Nucleus accumbens (tissue), 56 donors: ENCODE results near the gene AKR7A2.
A peak's percentile ranks its signal among the peaks of the same experiment; 100 is the strongest.
"Not testable (repeated sequence)": the region's sequence is repeated elsewhere in the genome, so short reads cannot be mapped to it uniquely, and the experiment has no call there.

Experiments
- DNase-seq, 56 donors: peaks; one replicate each; lab custom pipeline; 2025; lab: John Stamatoyannopoulos, UW

AKR7A2 gene

DNA sequence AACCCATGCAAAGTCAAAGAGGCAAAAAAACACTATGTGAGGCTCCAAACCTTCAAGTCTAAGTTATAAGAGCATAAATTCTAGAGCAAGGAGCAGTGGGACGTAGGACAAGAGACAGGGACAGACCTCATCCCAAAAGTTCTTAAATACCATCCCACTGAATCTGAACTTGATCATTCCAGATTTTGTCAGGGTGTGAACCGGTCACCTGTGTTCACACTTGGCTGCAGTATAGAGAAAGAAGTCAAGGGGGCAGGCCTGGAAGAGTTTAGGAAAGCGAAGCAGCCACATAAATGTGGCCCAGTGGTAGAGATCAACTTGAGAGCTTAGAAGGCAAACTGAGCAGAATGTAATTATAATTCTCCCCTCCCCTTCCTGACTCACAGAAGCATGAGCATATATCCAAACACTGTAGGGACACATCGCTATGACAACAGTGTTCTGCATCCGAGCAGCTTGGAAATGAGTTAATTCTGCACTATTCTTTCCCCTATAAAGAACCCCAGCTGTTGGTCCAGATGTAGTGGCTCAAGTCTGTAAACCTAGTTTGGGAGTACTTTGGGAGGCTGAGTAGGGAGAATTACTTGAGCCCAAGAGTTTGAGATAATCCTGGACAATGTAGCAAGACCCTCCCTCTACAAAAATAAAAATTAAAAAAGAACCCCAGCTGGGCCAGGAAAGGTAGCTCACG lies 2.7 kb downstream of the AKR7A2 start:
- no peak for DNase-seq

DNA sequence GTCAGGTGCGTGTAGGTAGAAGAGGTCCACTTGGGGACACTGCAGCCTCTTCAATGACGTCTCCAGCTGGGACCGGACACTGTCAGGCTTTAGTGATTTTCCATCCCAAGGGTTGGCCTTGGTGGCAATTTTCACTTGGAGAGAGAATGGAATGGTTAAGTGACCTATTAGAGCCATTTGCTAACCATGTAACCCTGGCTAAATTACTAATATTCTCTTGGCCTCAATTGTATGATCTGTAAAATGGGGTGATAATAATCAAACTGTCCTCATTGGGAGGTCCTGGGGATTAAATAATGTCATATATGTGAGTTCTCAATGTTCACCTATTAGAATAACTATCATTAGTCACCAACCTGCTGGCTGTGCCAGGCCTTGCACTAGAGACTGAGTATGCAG lies 3.4 kb downstream of the AKR7A2 start:
- DNase-seq: no peak

DNA sequence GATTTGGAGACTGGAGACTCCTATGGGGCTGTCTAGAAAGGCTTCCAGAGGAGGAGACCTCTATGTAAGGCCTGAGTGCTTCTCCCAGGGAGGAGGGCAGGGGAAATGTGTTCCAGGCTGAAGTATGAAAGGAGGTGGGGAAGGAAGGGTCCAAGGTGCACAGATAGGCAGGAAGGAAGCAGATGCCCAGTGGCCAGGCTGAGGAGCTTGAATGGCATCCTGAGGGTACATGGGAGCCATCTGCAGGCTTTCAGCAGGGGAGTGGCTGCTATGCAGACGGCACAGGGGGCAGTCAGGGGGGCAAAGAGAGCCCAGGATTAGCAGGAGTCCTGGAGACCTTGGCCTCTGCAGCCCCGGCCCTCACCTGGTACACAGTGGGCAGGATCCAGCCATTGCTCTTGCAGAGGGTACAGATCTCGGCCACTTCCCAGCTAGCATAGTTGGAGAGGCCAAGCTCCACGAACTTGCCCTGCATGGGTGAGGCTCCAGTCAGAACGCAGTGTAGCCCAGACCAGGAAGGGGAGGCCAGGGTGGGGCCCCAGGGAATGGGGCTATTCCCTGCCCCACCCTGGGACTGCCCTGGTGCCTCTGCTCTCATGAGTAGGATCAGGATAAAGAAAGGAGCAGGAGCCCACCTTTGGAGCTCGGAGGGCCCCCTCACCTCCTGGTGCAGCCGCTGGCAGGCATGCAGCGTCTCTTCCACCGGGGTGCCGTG lies 4.0 kb downstream of the AKR7A2 start:
- no peak for DNase-seq

DNA sequence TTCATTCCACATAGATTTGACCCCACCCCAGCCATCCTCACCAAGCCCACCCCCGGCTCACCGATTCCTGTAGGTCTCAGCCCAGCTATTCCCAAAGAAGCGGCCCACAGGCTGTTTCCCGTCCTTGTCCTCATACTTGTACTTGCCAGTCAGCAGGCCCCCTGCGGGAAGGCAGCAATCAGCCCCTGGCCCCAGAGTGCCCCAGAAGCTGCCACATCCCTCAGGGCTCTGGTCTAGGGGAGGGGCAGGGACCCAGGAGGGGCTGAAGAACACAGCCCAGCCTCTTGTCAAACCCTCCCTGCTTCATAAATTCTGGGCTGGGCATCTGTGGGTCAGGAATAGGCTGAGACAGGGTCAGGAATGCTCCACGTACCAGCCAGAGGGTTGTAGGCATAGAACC lies 5.0 kb downstream of the AKR7A2 start:
- DNase-seq: no peak

DNA sequence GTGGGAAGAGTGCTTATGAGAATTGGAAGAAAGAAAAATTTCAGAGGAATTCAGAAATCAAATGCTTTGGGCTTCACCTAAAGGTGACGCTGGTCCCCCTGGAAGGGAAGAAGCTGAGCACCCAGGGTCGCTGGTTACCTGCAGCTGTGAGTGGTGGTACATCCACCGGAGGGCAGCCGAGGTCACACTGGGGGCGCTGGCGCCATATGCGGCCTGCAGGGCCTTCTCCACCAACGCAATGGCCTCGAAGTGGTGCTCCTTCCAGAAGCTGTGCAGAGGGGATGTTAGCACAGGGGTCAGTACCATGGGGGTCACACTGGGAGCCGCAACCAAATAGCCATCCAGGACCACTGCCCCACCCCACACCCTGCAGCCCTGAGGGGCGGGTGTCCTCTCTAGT lies 6.1 kb downstream of the AKR7A2 start:
- DNase-seq: no peak

DNA sequence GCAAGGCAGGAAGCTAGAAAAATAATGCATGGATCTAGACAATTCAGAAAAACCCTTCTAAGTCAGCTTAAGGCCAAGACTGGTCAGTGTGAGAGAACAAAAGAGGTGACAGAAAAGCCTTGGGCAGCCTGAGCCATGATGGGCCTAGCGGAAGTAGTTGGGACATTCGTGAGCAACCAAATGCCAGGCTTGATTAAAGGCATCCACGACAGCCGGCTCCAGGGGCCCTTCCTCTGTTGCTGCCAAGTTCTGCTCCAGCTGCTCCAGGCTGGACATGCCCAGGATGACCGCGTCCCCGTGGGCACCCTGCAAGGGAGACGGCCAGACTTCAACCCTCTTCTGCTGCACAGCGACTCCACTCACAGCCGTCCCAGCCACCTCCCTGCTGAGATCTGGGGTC lies 7.9 kb downstream of the AKR7A2 start:
- not testable (repeated sequence) for DNase-seq

DNA sequence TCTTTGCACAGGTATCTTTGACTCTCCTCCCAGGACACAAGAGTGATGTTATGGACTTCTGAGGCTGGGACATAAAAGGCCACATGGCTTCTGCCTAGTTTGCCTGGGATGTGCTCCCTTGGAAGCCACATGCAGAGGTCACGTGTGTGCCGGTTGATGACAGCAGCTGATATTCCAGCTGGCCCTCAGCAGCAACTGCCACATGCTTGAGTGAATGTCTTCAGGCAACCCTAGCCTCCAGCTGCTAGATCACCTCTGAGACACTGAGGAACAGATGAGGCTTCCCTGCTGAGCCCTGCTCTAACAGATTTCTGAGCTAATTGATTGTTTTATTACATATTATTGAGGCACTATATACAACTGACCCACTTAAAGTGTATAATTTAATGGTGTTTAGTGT lies 11.7 kb downstream of the AKR7A2 start:
- DNase-seq: no peak

DNA sequence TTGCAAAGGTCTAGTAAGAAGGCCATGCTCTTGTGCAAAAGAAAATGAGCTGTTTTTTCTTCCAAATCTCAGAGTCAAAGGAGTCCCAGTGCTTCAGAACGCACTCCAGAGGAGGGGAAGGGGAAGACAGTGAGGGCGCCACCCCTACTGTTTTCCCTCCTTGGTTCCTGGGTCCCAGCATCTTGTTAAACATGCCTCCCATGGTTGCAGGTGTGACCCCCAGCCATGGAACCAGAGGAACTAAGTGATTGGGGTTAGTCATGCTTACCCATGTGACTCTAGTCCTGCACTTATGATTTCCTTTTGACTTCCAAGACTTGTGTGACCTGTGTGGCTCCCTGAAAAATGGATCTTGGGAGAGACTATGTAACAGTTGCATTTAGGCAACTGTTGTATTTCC lies 17.3 kb downstream of the AKR7A2 start:
- no peak for DNase-seq

DNA sequence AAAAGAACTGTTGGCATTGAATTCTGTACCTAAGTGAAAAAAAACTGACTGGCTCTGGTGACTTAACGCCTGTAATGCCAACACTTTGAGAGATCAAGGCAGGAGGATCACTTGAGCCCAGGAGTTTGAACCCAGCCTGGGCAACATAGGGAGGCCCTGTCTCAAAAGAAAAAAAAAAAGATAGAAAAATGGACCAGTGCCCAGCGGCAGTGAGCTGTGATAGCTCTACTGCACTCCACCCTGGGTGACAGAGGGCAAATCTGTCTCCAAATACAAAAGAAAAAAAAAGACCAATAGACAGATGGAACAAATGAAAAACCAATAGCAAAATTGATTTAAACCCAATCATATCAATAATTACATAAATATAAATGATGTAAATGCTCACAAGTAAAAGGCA lies 22.7 kb downstream of the AKR7A2 start:
- no peak for DNase-seq

DNA sequence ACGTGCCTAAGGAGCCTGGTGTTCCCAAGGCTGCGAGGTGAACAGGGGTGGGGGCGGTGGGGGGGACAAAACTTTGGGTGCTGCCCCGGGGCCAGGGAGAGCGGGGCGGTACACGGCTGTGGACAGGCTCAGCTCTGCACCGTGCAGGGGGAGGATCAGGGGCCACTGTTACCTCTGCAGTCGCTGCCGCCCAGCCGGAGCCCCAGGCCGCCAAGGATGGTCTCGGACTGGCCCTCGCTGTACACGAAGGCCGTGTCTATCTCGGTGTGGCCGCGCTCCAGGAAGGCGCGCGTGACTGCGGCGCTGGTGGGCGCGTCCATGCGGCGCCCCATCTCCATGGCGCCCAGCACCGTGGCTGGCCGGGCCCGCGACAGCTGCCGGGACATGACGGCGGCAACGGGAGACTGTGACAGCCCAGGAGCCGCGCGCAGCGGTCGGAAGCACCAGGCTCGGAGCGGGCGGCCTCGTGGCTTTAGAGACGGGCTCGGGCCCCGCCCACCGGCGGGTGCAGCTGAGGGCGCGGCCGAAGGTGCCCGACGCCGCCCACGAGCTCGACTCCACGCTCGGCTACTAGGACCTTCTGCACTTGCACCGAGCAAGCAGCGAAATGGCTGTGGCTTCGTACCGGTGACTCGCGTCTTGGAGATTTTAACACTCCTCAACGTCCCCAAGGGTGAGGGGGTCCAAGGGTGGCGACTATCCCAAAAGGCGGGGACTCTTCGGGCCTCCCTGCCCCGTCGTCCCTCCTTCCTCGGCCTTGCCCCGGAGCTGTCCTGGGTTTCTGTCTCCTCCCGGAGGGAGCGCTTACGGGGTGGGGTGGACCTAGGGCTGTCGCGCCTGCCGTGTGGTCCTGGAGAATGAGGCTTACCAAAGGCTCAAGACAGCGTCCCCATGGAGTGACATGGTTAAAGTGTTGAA lies 23.4 kb downstream of the AKR7A2 start, which contains the start of gene AKR7A3:
TSS of gene AKR7A3 (minus strand) at position 447 of the 918 bp plus-strand sequence. CDS start at position 386, 61 bp downstream.
- DNase-seq: peak in 30 of 56 donors; percentile 5 to 59 (median 26)

DNA sequence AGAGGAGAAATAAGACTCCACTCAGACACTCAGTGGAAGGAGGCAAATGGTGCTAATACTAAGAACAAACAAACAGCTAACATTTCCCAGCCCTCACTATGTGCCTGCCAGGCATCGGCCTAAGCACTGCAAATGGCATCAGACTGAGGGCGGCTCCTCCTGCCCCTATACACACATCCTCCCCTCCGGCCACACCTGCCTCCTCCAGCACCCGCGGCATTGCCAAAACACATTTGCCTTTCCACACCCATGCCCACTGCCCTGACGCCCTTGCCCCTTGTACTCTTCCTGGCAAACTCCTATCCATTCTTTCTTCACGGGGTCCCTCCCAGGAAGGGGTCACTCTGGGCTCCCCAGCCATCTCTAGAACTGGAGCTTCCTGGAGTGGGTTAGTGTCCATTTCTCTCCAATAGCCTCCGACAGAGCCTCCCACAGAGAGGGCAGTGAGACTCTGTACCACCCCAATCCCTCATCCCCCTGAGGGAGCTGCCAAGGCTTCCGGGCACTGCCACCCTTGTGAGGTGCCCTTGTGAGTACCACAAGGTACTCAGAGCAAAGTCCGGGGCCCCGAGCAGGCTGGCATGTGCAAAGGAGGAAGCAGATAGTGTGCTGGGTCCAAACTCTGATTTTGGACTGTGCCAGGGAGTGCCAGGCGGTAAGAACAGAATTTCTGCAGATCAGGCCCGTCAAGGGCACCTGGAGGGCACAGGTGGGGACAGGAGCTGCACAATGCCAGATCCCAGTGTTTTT lies 24.3 kb downstream of the AKR7A2 start:
- DNase-seq: no peak

DNA sequence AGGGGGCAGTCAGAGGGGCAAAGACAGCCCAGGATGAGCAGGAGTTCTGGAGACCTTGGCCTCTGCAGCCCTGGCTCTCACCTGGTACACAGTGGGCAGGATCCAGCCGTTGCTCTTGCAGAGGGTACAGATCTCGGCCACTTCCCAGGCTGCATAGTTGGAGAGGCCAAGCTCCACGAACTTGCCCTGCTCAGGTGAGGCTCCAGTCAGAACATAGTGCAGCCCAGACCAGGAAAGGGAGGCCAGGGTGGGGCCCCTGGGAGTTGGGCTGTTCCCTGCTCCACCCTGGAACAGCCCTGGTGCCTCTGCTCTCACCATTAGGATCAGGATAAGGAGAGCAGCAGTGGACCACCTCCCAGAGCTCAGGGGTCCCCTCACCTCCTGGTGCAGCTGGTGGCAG lies 26.1 kb downstream of the AKR7A2 start:
- not testable (repeated sequence) for DNase-seq

DNA sequence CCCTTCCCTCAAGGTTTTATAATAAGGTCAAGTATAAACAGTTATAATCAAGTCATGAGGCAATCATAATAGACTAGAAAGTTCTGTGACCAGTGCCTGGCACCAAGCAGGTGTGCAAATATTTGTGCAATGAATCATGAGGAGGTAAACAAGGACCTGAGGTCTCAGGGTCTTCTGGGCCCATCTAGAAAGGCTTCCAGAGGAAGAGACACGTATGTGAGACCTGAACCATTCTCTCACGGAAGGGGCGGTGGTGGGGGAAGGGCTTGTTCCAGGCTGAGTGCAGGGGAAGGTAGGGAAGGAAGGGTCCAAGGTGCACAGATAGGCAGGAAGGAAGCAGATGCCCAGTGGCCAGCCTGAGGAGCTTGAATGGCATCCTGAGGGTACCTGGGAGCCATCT lies 26.6 kb downstream of the AKR7A2 start:
- DNase-seq: not testable (repeated sequence)

DNA sequence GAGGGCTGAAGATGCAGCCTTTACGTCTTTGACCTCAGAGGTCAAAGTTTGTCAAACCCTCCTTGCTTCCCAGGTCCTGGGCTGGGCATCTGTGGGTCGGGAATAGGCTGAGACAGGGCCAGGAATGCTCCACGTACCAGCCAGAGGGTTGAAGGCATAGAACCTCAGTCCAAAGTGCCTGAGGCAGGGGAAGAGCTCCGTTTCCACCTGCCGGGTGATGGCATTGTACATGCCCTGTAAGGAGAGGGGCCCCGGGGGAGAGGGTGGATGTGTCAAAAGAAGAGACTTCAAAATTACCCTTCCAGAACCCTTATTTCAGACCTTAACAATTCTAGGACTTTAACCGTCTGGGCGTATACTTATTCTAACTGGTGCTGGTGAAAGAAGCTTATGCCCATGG lies 27.1 kb downstream of the AKR7A2 start:
- DNase-seq: no peak

DNA sequence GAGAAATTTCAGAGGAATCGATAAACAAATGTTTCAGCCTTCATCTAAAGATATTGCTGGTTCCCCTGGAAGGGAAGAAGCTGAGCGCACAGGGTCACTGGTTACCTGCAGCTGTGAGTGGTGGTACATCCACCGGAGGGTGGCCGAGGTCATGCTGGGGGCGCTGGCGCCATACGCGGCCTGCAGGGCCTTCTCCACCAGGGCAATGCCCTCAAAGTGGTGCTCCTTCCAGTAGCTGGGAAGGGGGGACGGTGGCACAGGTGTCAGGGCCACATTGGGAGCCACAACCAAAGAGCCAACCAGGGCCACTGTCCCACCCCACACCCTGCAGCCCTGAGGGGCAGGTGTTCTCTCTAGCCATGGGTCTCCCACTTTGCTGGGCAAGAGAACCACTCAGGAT lies 28.1 kb downstream of the AKR7A2 start:
- no peak for DNase-seq

DNA sequence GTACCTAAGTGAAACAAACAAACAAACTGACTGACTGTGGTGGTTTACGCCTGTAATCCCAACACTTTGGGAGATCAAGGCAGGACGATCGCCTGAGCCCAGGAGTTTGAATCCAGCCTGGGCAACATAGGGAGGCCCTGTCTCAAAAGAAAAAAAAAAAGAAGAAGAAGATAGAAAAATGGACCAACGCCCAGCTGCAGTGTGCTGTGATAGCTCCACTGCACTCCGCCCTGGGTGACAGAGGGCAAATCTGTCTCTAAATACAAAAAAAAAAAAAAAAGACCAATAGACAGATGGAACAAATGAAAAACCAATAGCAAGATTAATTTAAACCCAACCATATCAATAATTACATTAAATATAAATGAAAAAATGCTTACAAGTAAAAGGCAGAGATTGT lies 37.3 kb downstream of the AKR7A2 start:
- no peak for DNase-seq

DNA sequence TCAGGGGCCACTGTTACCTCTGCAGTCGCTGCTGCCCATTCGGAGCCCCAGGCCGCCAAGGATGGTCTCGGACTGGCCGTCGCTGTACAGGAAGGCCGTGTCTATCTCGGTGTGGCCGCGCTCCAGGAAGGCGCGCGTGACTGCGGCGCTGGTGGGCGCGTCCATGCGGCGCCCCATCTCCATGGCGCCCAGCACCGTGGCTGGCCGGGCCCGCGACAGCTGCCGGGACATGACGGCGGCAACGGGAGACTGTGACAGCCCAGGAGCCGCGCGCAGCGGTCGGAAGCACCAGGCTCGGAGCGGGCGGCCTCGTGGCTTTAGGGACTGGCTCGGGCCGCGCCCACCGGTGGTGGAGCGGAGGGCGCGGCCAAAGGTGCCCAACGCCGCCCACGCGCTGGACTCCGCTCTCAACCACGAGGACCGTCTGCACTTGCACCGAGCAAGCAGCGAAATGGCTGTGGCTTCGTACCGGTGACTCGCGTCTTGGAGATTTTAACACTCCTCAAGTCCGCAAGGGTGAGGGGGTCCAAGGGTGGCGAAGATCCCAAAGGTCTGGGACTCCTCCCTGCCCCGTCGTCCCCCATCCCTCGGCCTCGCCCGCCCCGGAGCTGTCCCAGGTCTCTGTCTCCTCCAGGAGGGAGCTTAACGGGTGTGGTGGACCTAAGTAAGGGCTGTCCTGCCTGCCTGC lies 38.0 kb downstream of the AKR7A2 start:
- not testable (repeated sequence) for DNase-seq

DNA sequence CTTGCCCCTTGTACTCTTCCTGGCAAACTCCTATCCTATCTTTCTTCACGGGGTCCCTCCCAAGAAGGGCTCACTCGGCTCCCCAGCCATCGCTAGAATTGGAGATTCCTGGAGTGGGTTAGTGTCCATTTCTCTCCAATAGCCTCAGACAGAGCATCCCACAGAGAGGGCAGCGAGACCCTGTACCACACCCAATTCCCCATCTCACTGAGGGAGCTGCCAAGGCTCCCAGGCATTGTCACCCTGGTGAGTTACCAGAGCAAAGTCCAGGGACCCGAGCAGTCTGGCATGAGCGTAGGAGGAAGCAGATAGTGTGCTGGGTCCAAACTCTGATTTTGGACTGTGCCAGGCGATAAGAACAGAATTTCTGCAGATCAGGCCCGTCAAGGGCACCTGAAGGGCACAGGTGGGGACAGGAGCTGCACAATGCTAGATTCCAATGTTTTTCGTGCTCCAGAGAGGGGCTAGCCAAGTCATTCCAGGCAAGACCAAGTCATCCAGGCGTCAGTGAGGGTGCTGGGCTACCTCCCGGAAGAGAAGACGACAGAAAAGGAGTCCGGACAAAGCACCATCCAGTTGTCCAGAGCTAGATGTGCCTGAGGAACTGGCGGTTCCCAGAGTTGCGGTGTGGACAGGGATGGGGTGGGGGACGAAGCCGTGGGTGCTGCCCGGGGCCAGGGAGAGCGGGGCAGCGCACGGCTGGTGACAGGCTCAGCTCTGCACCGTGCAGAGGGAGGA lies 38.7 kb downstream of the AKR7A2 start:
- no peak for DNase-seq

DNA sequence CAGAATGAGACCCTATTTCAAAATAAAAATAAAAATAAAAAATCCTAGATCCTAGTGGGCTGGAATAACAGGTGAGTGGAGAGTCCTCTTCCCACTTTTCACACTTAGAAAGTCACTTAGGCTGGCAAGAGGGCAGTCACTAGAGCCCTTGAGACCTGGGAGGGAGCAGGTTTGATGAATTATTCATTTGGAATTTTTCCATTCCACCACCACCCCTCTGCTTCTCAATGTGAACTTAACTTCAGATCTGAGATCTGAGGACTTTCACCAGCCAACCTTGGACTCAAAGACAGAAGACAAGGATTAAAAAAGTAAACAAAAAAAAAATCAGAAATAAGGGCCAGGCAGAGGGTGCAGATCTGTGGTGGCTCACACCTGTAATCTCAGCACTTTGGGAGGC lies 39.9 kb downstream of the AKR7A2 start:
- DNase-seq: no peak
